ENCODE data around the gene SGIP1. TPM values are rescaled to one million over a fixed set of nuclear protein-coding genes. Genes with fewer than 3 reads are reported as not detected.

Gene SGIP1
- total RNA-seq, 1 experiment from 2014 or later = not detected

GRCh38 chr1:66503841-66504470, 30.0 kb upstream of the SGIP1 start:
- Mint-ChIP-seq H3K4me1 (ENCODE audit: low read depth, unreplicated experiment) (peaks cover 6% of the 10 kb centered on the region), H3K27ac (ENCODE audit: unreplicated experiment) (no peak overlapping the region), H3K36me3 (ENCODE audit: insufficient read depth, unreplicated experiment) (no peaks in the 10 kb centered on the region), H3K4me3 (ENCODE audit: unreplicated experiment) (no peak overlapping the region), H3K27me3 (ENCODE audit: insufficient read depth, unreplicated experiment) (peaks cover 4% of the 10 kb centered on the region), H3K9me3 (ENCODE audit: unreplicated experiment) (no peaks in the 10 kb centered on the region)
- CTCF ChIA-PET = interaction anchor here (0.6 to 1.1 kb wide), 5 partner anchors 24 to 222 kb away, joined by 3 to 4 read pairs (median 3); partner anchors contain the start of gene SGIP1
- POLR2A ChIA-PET = no interaction called here
- intact Hi-C loops (cut with micrococcal nuclease; ENCODE audit: unreplicated experiment) = loop anchor here (1.0 to 5.0 kb wide), 3 partner anchors 52 to 547 kb away; no protein-coding TSS in a partner anchor
- no peaks in the 10 kb centered on the region for H3K27me3 ChIP-seq (replicated peaks; ENCODE audit: control insufficient read depth, insufficient read depth, low read length)
- no peaks in the 10 kb centered on the region for H3K4me1 ChIP-seq
- BruUV-seq (replicated peaks) = no TSS peak
- peak; percentile 40 to 56 for TF ChIP-seq CTCF (IDR thresholded peaks at IDR 0.05; ENCODE audit: insufficient read depth in 1 of 2, low read depth in 1 of 2, low read length in 1 of 2, severe bottlenecking in 1 of 2, unreplicated experiment in 1 of 2)
- H3K36me3 ChIP-seq (ENCODE audit: control insufficient read depth, insufficient read depth, low read length) = no peaks in the 10 kb centered on the region
- DNase-seq = peak; percentile 39 to 42
- no peaks in the 10 kb centered on the region for H3K9me3 ChIP-seq
- no peak overlapping the region for H3K4me3 ChIP-seq (ENCODE audit: low read depth, low read length)

GRCh38 chr1:66505671-66506392, 28.1 kb upstream of the SGIP1 start:
- no TSS peak for BruUV-seq (replicated peaks)
- Mint-ChIP-seq H3K4me1 (ENCODE audit: low read depth, unreplicated experiment) (peaks cover 6% of the 10 kb centered on the region), H3K4me3 (ENCODE audit: unreplicated experiment) (no peak overlapping the region), H3K9me3 (ENCODE audit: unreplicated experiment) (no peaks in the 10 kb centered on the region), H3K36me3 (ENCODE audit: insufficient read depth, unreplicated experiment) (no peaks in the 10 kb centered on the region), H3K27me3 (ENCODE audit: insufficient read depth, unreplicated experiment) (no peaks in the 10 kb centered on the region), H3K27ac (ENCODE audit: unreplicated experiment) (no peak overlapping the region)
- no peak overlapping the region for H3K4me3 ChIP-seq (ENCODE audit: low read depth, low read length)
- POLR2A ChIA-PET = no interaction called here
- H3K36me3 ChIP-seq (ENCODE audit: control insufficient read depth, insufficient read depth, low read length) = no peaks in the 10 kb centered on the region
- intact Hi-C loops (cut with micrococcal nuclease; ENCODE audit: unreplicated experiment) = no loop called here
- CTCF ChIA-PET = no interaction called here
- TF ChIP-seq CTCF (IDR thresholded peaks at IDR 0.05; ENCODE audit: insufficient read depth in 1 of 2, low read depth in 1 of 2, low read length in 1 of 2, severe bottlenecking in 1 of 2, unreplicated experiment in 1 of 2) = no peak
- no peaks in the 10 kb centered on the region for H3K4me1 ChIP-seq
- DNase-seq = no peak
- H3K27me3 ChIP-seq (replicated peaks; ENCODE audit: control insufficient read depth, insufficient read depth, low read length) = no peaks in the 10 kb centered on the region
- H3K9me3 ChIP-seq = no peaks in the 10 kb centered on the region

GRCh38 chr1:66506393-66506687, 27.6 kb upstream of the SGIP1 start:
- no TSS peak for BruUV-seq (replicated peaks)
- no peak for DNase-seq
- H3K9me3 Mint-ChIP-seq (ENCODE audit: unreplicated experiment) = no peaks in the 10 kb centered on the region
- no peak for TF ChIP-seq CTCF (IDR thresholded peaks at IDR 0.05; ENCODE audit: insufficient read depth in 1 of 2, low read depth in 1 of 2, low read length in 1 of 2, severe bottlenecking in 1 of 2, unreplicated experiment in 1 of 2)
- H3K4me1 ChIP-seq = no peaks in the 10 kb centered on the region
- intact Hi-C loops (cut with micrococcal nuclease; ENCODE audit: unreplicated experiment) = no loop called here
- no peaks in the 10 kb centered on the region for H3K27me3 Mint-ChIP-seq (ENCODE audit: insufficient read depth, unreplicated experiment)
- H3K4me3 ChIP-seq (ENCODE audit: low read depth, low read length) = no peak overlapping the region
- H3K4me1 Mint-ChIP-seq (ENCODE audit: low read depth, unreplicated experiment) = peaks cover 6% of the 10 kb centered on the region
- H3K9me3 ChIP-seq = no peaks in the 10 kb centered on the region
- H3K27ac Mint-ChIP-seq (ENCODE audit: unreplicated experiment) = no peak overlapping the region
- no peaks in the 10 kb centered on the region for H3K36me3 ChIP-seq (ENCODE audit: control insufficient read depth, insufficient read depth, low read length)
- CTCF ChIA-PET = no interaction called here
- POLR2A ChIA-PET = no interaction called here
- H3K27me3 ChIP-seq (replicated peaks; ENCODE audit: control insufficient read depth, insufficient read depth, low read length) = no peaks in the 10 kb centered on the region
- no peaks in the 10 kb centered on the region for H3K36me3 Mint-ChIP-seq (ENCODE audit: insufficient read depth, unreplicated experiment)
- no peak overlapping the region for H3K4me3 Mint-ChIP-seq (ENCODE audit: unreplicated experiment)

All from Caco-2 (cell line).